Mammary epithelial cell (primary cell): ENCODE results near the gene KIF26A.

Experiments used
- CTCF ChIP-seq, 2 donors: IDR thresholded peaks in 1 of 2; conservative IDR thresholded peaks in 1 of 2; 2 replicates each; pipeline ENCODE4 v1.5.1; 2011 to 2012; ENCODE audit warnings: inconsistent platforms in 2 of 2, low read length in 2 of 2, mild to moderate bottlenecking in 2 of 2, control low read depth in 1 of 2, low read depth in 1 of 2; ENCODE audit not compliant: insufficient read depth in 1 of 2; ENCODE audit errors: extremely low read depth in 1 of 2
- EZH2 ChIP-seq: IDR thresholded peaks from 2 replicates; pipeline ENCODE4 v1.6.1; 2012; ENCODE audit warnings: low read length, inconsistent platforms, borderline replicate concordance

GRCh38 chr14:104108570-104109541 is 29.5 kb upstream of the KIF26A start:
- TF ChIP-seq CTCF (conservative IDR thresholded peaks at IDR 0.05 in 1 of 2, IDR thresholded peaks at IDR 0.05 in 1 of 2; ENCODE audit: extremely low read depth in 1 of 2, insufficient read depth in 1 of 2, low read depth in 1 of 2, low read length in 2 of 2): no peak
- TF ChIP-seq EZH2: no peak
